HG03469 (cell line): Measurements from ENCODE around the gene TGM3.

Source experiments
- ATAC-seq: cut with Tn5 transposase; IDR thresholded peaks from one replicate; pipeline ENCODE4 v1.9.1; 2021; ENCODE audit warnings: mild to moderate bottlenecking, moderate library complexity, moderate number of reproducible peaks; ENCODE audit not compliant: unreplicated experiment

The TGM3 gene

DNA sequence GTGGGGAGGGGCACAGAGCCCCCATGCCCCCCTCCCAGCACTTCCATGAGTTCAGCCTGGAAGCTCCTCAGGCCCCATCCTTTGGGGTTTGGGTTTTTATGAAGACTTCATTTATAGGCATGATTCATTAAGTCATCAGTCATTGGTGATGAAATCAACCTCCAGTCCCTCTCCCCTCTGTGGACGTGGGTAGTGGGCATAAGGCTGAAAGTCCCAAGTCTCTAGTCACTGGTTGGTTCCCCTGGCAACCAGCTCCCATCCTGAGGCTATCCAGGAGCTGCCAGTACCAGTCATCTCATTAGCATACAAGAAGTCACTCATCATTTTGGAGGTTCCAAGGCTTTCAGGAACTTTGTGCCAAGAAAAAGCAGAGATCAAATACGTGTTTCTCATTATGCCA, 9.2 kb downstream of the TGM3 start:
- ATAC-seq, result no peak

DNA sequence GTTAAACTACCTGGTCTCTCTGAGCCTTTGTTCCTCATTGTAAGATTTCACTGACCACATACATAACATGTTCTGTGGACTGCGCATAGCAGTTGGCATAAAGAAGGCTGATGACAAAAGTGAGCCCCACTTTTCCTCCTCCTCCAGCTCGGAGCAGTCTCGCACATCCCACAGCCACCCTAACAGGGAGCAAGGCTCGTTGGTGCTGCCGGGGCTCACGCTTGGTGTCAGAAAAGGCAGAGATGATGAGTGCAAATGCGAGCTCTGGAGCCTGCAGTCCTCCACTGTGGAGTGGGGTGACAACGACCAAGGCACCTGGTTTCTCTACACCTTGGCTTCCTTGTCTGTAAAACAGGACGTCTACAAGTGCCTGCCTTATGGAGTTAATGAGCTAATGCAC, 9.7 kb downstream of the TGM3 start:
- ATAC-seq, result no peak

DNA sequence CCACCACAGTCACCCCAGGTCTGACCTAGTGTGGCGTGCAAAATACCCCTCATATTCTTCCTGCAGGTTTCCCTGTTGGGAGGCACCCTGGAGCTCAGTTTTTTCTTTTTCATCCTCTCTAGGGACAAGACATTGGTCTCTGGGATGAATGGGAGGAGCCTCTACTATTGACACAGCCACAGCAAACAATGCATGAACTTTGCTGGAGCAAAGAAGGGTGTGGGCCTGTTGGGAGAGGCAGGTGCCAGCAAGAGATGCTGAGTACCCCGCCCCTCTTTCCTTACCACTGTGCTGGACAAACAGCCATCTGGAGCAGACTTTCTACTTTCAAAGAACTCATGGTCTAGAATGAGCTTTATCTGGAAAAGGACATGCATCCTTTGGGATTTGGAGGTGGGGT, 10.1 kb downstream of the TGM3 start:
- no peak for ATAC-seq

DNA sequence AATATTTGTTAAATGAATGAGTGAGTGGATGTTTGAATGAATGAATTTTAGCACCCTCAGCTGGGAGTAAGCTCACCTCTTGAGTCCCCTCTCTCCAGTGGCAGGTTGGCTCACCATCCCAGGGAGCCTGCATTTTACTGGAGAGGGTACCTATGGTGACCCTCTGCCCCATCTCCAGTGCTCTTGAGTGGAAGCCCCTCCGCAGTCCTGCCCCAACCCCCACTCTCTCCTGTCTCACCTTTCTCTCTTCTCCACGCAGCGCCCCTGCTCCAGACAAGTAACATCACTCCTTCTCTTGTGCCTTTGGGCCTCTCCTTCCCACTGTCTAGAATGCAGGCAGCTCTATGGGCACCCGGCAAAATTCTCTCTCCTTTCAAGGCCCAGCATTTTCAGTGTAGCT, 11.3 kb downstream of the TGM3 start:
- no peak for ATAC-seq

DNA sequence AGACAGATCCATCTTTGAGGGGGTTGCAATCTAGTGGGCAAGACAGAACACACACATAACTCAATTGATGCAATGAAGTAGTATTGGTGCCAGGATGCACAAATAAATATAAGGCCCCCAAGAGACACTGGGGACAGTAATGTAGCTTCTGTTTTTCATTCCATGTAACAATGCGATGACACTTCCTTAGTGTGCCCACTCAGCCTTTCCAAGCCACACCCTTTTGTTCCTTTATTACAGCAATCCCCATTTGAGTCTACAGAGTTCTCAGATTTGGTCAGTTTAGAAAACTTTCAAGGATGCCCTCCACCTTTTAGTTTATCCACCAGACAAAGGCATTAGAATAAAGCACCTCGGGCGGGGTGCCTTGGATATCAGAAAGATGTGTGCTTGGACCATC, 15.5 kb downstream of the TGM3 start:
- ATAC-seq, result no peak

DNA sequence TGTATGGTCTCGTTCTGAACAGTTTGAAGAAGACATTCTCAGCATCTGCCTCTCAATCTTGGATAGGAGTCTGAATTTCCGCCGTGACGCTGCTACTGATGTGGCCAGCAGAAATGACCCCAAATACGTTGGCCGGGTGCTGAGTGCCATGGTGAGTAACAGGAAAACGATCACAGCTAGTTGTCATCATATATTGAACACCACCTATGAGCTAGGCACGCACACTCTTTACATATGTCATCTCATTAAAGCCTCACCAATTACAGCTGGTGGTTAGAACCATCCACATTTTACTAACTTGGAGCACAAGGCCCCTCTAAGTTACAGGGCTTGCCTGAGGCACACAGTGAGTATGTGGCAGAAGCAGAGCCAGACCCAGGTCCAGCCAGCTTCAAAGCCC, 17.1 kb downstream of the TGM3 start:
- no peak for ATAC-seq

DNA sequence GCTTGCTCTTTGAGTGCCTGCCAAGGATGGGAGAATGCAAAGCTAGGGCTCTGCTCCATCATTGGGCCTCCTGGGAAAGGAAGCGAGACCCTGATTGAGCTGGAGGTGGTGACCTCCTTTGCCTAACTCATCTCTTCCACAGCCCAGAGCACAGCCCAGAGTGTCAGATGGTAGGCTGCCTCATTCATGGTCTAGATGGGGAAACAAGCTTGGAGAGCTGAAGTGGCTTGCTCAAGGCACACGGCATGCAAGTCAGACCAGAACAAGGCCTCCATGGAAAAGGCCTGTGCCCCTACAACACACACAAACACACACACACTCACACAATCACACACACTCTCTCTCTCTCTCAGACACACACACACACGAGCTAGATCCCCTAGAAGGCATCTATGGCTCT, 17.5 kb downstream of the TGM3 start:
- no peak for ATAC-seq

DNA sequence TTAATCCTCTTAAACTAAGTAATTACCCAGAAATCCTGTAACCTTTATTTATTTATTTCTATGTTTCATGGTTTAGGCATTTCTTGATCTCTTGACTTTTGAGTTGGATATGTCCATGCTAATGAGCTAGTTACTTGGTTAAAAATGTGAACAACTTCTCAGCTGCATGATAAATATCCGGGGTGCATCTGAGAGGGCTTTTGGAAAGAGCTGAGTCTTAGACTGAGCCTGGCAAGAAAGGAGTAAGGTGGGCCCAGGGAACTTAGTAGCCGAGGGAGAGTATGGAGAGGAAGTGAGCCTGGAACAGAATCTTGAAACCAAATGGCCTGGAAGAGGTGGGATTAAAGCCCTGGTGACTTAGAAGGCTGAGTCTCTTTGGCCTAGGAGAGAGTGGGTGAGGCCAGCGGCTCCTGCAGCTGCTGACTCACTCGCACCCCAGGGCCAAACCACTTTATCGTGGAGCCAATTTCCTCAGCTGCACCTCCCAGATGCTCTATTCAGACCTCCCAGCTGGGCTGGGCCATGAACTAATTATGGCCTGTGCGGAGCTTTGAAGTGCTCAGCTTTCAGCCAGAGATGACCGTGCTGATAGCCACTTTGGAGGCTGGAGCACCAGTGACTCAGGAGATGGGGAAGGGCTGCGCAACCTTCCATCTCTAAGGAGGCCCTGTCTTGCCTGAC, 19.1 kb downstream of the TGM3 start:
- no peak for ATAC-seq

DNA sequence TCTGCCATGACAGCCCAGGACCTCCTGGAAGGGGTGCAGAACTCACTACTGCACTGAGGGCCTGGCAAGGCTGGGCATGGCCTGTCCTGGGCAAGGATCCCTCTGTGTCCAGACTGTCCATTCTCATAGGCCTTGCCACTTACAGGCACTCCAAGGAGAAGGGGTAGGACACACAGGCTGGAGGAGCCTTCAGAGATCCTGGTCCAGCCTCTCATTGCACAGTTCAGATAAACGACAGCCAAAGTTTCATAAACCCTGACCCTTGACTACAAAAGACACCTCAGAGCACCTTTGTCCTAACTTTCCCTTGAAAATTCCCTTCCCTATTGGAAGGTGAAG, 19.6 kb downstream of the TGM3 start:
- no peak for ATAC-seq

DNA sequence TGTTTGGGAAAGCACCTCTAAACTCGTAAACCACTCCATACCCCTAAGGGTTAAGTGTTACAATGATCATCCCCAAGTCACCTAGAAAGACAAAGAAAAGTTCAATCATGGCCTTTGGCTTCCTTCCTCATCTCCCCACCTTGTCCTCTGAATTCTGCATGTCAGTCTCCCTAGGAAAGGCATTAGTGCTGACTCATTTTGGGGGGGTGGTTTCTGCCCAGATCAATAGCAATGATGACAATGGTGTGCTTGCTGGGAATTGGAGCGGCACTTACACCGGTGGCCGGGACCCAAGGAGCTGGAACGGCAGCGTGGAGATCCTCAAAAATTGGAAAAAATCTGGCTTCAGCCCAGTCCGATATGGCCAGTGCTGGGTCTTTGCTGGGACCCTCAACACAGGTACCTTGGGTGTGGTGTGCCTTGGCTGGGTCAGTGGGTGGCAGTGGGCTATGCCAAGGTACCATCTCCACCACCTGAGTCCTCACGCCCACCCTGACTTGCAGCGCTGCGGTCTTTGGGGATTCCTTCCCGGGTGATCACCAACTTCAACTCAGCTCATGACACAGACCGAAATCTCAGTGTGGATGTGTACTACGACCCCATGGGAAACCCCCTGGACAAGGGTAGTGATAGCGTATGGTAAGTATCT, 21.2 kb downstream of the TGM3 start:
- ATAC-seq, result no peak

DNA sequence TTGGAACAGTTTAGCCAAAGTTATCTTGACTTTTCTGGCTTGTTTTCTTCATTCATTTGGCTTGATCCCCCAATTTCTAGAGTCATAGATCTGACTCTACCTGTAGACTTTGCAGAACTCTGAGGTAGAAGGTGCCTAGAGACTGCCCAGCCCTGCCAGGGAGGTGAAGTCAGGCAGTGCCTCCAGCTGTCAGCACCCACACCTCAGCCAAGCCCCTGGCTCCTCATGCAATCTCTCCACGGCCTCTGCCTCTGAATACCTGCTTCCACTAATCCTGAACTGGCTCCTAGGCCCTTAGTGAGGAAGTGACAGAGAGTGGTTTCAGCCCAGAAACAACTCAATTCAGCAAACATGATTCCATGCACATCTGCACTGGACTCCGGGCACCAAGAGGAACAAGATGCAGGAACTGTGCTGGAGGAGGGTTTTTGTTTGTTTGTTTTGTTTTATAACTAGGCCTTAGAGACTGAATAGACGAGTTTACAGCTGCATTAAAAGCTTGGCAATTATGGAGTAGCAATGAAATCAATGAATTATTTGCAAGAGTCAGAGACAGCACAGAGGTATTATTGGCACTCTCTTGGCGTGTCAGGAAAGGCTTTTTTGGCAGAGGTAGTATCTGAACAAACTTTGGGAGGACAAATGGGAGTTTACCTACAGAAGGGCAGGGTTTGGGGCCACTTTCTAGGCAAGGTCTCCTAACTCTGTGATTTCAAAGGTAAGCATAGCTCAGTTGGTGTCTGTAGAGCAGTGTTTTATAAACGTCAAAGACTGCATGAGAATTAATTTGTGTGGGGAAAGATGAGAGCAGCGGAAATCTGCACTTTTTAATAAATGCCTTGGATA, 25.2 kb downstream of the TGM3 start:
- no peak for ATAC-seq

DNA sequence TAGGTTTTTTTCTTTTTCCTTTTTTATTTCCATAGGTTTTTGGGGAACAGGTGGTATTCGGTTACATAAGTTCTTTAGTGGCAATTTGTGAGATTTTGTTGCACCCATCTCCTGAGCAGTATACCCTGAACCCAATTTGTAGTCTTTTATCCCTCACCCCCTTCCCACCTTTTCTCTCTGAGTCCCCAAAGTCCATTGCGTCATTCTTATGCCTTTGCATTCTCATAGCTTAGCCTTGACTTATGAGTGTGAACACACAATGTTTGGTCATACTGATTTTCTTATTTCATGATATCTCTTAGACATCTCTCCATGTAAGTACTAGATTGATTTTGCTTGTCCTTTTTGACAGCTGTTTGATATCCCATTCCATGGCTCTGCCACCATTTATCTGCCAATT, 27.2 kb downstream of the TGM3 start:
- no peak for ATAC-seq

DNA sequence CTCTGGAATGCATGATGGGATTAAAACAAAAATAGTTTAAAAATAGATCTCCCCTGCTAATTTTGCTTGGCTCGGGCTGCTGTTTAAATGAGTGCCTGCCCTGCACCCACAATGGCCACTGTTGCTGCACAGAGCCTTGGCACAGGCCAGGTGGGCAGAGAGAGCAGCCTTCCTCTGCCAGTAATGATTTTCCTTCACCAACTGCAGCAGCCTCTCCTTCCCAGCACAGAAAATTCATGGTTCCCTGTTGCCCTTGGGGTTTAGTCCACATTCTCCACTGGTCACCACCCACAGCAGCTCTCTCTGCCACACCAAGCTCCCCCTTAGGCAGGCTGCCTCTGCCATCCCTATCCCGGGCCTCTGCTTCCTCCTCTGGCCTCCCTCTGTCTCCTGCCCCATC, 30.2 kb downstream of the TGM3 start:
- no peak for ATAC-seq

DNA sequence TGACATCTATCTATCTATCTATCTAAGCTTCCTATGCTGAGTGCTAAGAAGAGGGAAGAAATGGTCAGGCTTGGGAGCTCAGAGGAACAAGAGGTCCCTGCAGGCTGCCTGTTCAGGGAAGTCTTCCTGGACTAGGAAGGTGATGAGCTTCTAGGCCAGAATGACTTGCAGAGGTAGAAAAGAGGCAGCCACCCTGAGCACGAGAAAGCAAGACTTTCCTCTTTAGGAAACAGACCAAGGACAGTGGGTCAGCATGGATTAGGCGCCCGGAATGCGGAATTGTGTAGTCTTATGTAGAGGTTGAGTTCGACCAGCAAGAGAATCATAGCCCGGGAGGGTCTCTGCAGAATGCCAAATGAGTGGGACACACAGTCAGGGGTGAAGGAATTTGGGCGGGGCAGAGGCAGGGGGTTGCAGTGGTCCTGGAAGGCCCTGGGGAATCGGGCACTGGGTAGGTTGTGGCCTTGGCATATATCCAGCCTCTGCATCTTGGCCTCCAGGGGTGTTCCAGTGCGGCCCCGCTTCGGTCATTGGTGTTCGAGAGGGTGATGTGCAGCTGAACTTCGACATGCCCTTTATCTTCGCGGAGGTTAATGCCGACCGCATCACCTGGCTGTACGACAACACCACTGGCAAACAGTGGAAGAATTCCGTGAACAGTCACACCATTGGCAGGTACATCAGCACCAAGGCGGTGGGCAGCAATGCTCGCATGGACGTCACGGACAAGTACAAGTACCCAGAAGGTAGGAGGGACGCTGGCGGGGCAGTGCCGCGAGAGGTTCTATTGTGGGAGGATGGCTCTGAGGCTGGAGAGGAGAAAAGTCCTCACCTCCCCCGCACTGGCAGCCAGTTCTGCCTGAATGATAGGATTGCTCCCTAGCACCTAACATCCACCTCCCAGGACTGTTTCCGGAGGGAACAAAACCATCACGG, 32.1 kb downstream of the TGM3 start:
- ATAC-seq, result no peak

DNA sequence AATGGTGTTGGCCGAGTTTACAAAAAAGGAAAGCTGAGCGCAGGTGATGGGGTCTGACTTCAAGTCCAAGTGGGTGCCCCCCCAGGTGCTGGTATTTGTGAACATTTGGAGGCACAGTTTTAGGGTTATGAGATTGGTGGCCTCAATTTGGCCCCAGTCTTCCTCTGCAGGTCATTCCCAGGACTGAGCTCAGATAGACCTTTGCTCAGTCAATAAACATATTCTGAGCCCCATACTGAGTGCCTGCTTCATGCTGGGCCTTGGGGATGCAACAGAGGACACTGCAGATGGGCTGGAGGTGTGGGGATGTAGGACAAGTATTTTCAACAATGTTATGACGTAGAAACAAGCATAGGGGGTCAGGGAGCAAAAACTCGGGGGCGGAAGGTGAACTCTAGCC, 33.5 kb downstream of the TGM3 start:
- ATAC-seq, result no peak

DNA sequence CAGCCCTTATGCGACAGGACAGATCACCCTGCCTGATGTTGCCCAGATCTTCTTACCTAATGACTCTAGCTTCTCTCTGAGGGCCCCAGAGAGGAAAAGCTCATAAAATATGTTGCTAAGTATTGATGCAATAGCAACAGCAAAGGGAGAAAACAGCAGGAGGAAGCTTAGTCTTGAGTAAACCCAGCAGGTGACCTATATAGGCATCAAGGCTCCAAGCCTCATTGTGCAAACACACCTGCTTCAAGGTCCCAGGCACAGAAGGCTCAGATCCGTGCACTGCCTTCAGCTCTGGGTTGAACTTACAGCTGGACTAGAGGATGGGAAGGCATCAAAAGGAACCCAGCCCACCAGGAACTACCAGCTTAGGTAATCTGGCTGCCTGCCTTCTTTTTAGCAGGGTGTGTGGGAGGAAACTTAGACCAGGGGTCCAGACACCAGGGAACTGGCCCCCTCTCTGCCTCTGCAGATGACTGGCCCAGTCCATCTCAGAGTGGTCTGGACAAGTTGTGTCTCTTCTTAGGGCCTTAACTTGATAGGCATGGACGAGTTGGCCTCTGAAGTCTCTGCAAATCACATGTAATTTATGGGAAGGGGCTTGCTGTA, 34.4 kb downstream of the TGM3 start:
- no peak for ATAC-seq

DNA sequence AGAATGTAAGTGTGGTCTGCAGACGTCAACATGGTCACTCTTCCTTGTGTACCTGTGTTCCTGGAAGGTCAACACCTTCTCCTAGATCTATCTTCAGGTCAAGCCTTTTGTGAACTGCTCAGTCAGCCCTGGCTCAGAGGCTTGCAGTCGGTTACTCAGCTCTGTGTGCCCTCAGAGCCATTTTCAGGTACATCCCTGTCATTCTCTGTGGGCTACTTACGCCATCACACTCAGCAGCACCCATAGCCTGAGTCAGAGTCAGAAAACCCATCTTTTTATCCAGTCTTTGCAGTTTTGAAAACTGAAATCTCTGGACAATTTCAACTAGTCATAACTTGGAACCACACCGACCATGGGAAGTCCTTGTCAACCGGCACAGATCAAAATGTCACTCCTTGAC, 35.3 kb downstream of the TGM3 start:
- ATAC-seq, result no peak

DNA sequence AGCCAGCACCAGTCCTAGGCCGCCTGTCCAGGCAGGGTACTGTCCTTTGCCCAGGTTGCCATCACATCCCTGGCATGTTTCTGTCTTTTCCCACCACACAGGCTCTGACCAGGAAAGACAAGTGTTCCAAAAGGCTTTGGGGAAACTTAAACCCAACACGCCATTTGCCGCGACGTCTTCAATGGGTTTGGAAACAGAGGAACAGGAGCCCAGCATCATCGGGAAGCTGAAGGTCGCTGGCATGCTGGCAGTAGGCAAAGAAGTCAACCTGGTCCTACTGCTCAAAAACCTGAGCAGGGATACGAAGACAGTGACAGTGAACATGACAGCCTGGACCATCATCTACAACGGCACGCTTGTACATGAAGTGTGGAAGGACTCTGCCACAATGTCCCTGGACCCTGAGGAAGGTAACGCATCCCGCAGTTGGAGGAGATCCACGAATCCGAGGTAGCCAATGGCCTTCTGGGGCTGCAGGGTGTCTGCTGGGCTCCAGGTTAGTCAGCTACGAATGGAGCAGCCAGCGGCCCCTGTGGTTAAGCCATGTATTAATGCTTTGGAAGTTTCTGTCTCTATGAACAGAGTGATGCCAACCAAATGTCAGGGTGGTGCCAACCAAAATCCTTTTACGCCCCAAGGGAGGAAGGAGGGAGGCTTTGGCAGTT, 36.2 kb downstream of the TGM3 start:
- no peak for ATAC-seq

DNA sequence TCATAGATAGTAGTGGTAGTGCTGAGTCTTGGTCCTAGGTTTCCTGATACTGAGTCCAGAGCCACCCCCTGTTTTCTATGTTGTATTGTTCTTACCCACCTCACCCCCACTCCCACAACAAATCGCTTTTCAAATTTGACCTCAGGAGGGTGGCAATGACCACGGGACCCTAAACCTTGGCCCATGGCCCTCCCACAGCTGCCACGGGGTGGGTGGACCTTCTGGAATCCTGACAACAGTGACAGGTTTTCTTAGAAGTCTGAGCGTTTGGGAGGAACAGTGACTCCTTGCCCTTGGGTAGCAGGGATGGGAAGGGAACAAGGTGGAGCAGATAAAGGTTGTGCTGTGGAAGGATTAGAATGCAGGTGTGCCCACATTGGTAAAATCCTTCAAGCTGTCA, 36.9 kb downstream of the TGM3 start:
- ATAC-seq, result no peak

DNA sequence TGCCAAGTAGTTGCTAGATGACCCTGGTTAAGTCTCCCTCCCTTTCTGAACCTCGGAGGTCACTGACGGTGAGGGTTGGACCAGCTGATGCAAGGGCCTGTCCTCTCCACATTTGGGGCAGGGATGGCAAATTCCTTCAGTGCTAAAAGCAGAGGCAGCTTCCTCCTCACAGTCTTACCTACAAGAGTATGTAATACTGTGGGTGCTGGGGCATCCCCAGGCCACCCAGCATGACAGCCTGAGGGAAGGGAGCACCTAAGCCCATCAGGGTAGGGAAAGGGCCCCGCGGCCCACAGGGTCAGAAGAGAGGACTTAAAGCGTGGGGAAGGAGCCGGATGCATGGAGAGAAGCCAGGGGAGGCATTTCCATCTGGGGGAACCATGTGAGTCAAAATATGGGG, 38.0 kb downstream of the TGM3 start:
- ATAC-seq, result no peak
